ENCODE data around the gene PUS7L.
A peak's percentile ranks its signal among the peaks of the same experiment; 100 is the strongest.
"Not testable (repeated sequence)": the region's sequence is repeated elsewhere in the genome, so short reads cannot be mapped to it uniquely, and the experiment has no call there.

The PUS7L gene

GRCh38 chr12:43744826-43745225 is 13.8 kb downstream of the PUS7L start:
- no peak for DNase-seq

- no peak for DNase-seq
Measured at GRCh38 chr12:43742106-43742505, 16.5 kb downstream of the PUS7L start.

GRCh38 chr12:43740511-43741100 is 18.0 kb downstream of the PUS7L start:
- no peak for DNase-seq

GRCh38 chr12:43737646-43738045 is 20.9 kb downstream of the PUS7L start:
- DNase-seq = no peak

GRCh38 chr12:43736927-43737440 is 21.6 kb downstream of the PUS7L start:
- no peak for DNase-seq

GRCh38 chr12:43733687-43734086 is 24.9 kb downstream of the PUS7L start:
- DNase-seq = peak; percentile 24

GRCh38 chr12:43730283-43730682 is 28.3 kb downstream of the PUS7L start:
- DNase-seq = no peak

- no peak for DNase-seq
Measured at GRCh38 chr12:43728698-43729097, 29.9 kb downstream of the PUS7L start.

GRCh38 chr12:43728117-43728516 is 30.5 kb downstream of the PUS7L start:
- peak; percentile 58 for DNase-seq

- no peak for DNase-seq
Measured at GRCh38 chr12:43723134-43723533, 35.5 kb downstream of the PUS7L start.

- no peak for DNase-seq
Measured at GRCh38 chr12:43722621-43723020, 36.0 kb downstream of the PUS7L start.

GRCh38 chr12:43711348-43711747 is 47.2 kb downstream of the PUS7L start:
- peak; percentile 79 for DNase-seq

GRCh38 chr12:43703772-43704171 is 54.8 kb downstream of the PUS7L start:
- DNase-seq = not testable (repeated sequence)

- DNase-seq = peak; percentile 23
Measured at GRCh38 chr12:43701194-43701593, 57.4 kb downstream of the PUS7L start.

- DNase-seq = peak; percentile 83
Measured at GRCh38 chr12:43696154-43696553, 62.4 kb downstream of the PUS7L start.

- DNase-seq = no peak
Measured at GRCh38 chr12:43694879-43695278, 63.7 kb downstream of the PUS7L start.

- peak; percentile 68 for DNase-seq
Measured at GRCh38 chr12:43692064-43692463, 66.5 kb downstream of the PUS7L start.

GRCh38 chr12:43685491-43685890 is 73.1 kb downstream of the PUS7L start:
- not testable (repeated sequence) for DNase-seq

GRCh38 chr12:43676183-43676813 is 82.3 kb downstream of the PUS7L start:
- peak; percentile 92 for DNase-seq

- DNase-seq = no peak
Measured at GRCh38 chr12:43675048-43675904, 83.3 kb downstream of the PUS7L start.

GRCh38 chr12:43669373-43669772 is 89.2 kb downstream of the PUS7L start:
- no peak for DNase-seq
